Ascending aorta (tissue), 2 donors: Measurements from ENCODE around the gene TRIM58. TPM values are rescaled to one million over a fixed set of nuclear protein-coding genes. Genes with fewer than 3 reads are reported as not detected.

ENCODE experiments used
- DNase-seq, 2 donors: peaks; one replicate each; pipeline ENCODE4 v3.0.0-alpha.2; 2019; ENCODE audit warnings: low spot score in 2 of 2
- H3K27ac ChIP-seq, 2 donors: fragments of 200-600 bp; sonication (generic); one replicate each; pipeline ENCODE4 v1.5.1; 2016 to 2017; ENCODE audit warnings: mild to moderate bottlenecking in 1 of 2
- H3K27me3 ChIP-seq: fragments of 200-600 bp; sonication (generic); one replicate; pipeline ENCODE4 v1.5.1; 2017
- H3K36me3 ChIP-seq, 2 donors: fragments of 200-600 bp; sonication (generic); one replicate each; pipeline ENCODE4 v1.5.1; 2016
- H3K4me1 ChIP-seq, 2 donors: fragments of 200-600 bp; sonication (generic); one replicate each; pipeline ENCODE4 v1.5.1; 2016 to 2017; ENCODE audit warnings: mild to moderate bottlenecking in 1 of 2
- H3K4me3 ChIP-seq, 2 donors: fragments of 200-600 bp; sonication (generic); one replicate each; pipeline ENCODE4 v1.5.1; 2016 to 2017; ENCODE audit warnings: mild to moderate bottlenecking in 1 of 2
- H3K9me3 ChIP-seq, 2 donors: fragments of 200-600 bp; sonication (generic); one replicate each; pipeline ENCODE4 v1.5.1; 2016
- CTCF ChIP-seq, 3 experiments: fragments of 200-600 bp in 2 of 3; fragments of 450-650 bp in 1 of 3; sonication (generic) in 2 of 3; IDR thresholded peaks; one replicate each; pipeline ENCODE4 v1.5.1; 2016 to 2019; ENCODE audit warnings: antibody characterized with exemption in 3 of 3, mild to moderate bottlenecking in 1 of 3, moderate library complexity in 1 of 3
- intact Hi-C: fragments of 100-400 bp; cut with DNase I; formaldehyde crosslinking; loops from one replicate; pipeline ENCODE4 v1.15.1; 2023
- total RNA-seq: library from RNA; depleted of rRNA; stranded (reverse); fragments of >200 nt; gene quantifications from one replicate; pipeline ENCODE4 v1.1.0, GENCODE V29; 2016

The TRIM58 gene
- total RNA-seq, 1 donor from 2014 or later: 0.53 TPM

- H3K27ac ChIP-seq: no peak within 1 kb of the TSS
- intact Hi-C loops: no loop called here
- H3K9me3 ChIP-seq: no peaks in the 10 kb centered on the region
- H3K27me3 ChIP-seq: no peaks in the 10 kb centered on the region
- no peak for TF ChIP-seq CTCF (IDR thresholded peaks at IDR 0.05)
- H3K4me1 ChIP-seq: no peaks in the 10 kb centered on the region
- H3K4me3 ChIP-seq: no peak within 1 kb of the TSS
- no peaks in the 10 kb centered on the region for H3K36me3 ChIP-seq
- no peak for DNase-seq
Observed at GRCh38 chr1:247919952-247920351, 63.0 kb downstream of the TRIM58 start, which contains the start of gene OR2T8. TSS of gene OR2T8 (plus strand) at chr1:247920252. CDS start at chr1:247921018, 766 bp downstream.

GRCh38 chr1:247923941-247924340, 67.0 kb downstream of the TRIM58 start:
- no peaks in the 10 kb centered on the region for H3K9me3 ChIP-seq
- no peak overlapping the region for H3K4me3 ChIP-seq
- no peak for TF ChIP-seq CTCF (IDR thresholded peaks at IDR 0.05)
- H3K27ac ChIP-seq: no peak overlapping the region
- no peaks in the 10 kb centered on the region for H3K4me1 ChIP-seq
- no peaks in the 10 kb centered on the region for H3K27me3 ChIP-seq
- intact Hi-C loops: no loop called here
- no peaks in the 10 kb centered on the region for H3K36me3 ChIP-seq
- no peak for DNase-seq

GRCh38 chr1:247924868-247925267, 67.9 kb downstream of the TRIM58 start, which contains the start of gene OR2AJ1:
TSS of gene OR2AJ1 (plus strand) at chr1:247924889. CDS start at chr1:247933769, 8,880 bp downstream.
- Histone ChIP-seq H3K27ac (no peak within 1 kb of the TSS), H3K4me3 (no peak within 1 kb of the TSS), H3K36me3 (no peaks in the 10 kb centered on the region), H3K27me3 (no peaks in the 10 kb centered on the region), H3K9me3 (no peaks in the 10 kb centered on the region), H3K4me1 (no peaks in the 10 kb centered on the region)
- intact Hi-C loops: no loop called here
- no peak for TF ChIP-seq CTCF (IDR thresholded peaks at IDR 0.05)
- no peak for DNase-seq

Other genes with a start within 250 kb of the TRIM58 start
- gene OR13G1, start 177.4 kb upstream of the TRIM58 start, total RNA-seq: not detected
- not detected for gene OR6F1, start 140.5 kb upstream of the TRIM58 start, total RNA-seq
- not detected for gene OR14K1, start 118.6 kb upstream of the TRIM58 start, total RNA-seq
- gene OR14A2, start 109.0 kb upstream of the TRIM58 start, total RNA-seq: not detected
- gene OR1C1, start 96.6 kb upstream of the TRIM58 start, total RNA-seq: not detected
- gene OR14A16, start 33.1 kb upstream of the TRIM58 start, total RNA-seq: not detected
- not detected for gene OR11L1, start 15.3 kb upstream of the TRIM58 start, total RNA-seq
- gene OR2W3, start 38.4 kb downstream of the TRIM58 start, total RNA-seq: not detected
- gene OR2T8, start 63.1 kb downstream of the TRIM58 start, total RNA-seq: not detected
- not detected for gene OR2AJ1, start 67.7 kb downstream of the TRIM58 start, total RNA-seq
- gene OR2L8, start 91.7 kb downstream of the TRIM58 start, total RNA-seq: not detected
- not detected for gene OR2AK2, start 108.0 kb downstream of the TRIM58 start, total RNA-seq
- gene OR2L5, start 156.5 kb downstream of the TRIM58 start, total RNA-seq: not detected
- not detected for gene OR2L2, start 172.9 kb downstream of the TRIM58 start, total RNA-seq
- not detected for gene OR2L3, start 189.6 kb downstream of the TRIM58 start, total RNA-seq
- not detected for gene OR2L13, start 238.0 kb downstream of the TRIM58 start, total RNA-seq